BLaER1 treated with 17β-estradiol and CSF1 and Interleukin-3, amounts not matched to agents 10 nM and 100 nM (cell line): ENCODE data around the gene SERPINB7.

Experiments used
- H3K27ac ChIP-seq, 11 experiments: shearing (Covaris generic); formaldehyde crosslinking; 2 replicates each; pipeline ENCODE4 v1.8.1; 2022
- H3K27me3 ChIP-seq, 11 experiments: shearing (Covaris generic); formaldehyde crosslinking; 2 replicates each; pipeline ENCODE4 v1.8.1; 2022
- H3K36me3 ChIP-seq, 11 experiments: shearing (Covaris generic); formaldehyde crosslinking; 2 replicates each; pipeline ENCODE4 v1.8.1; 2022
- H3K4me1 ChIP-seq, 10 experiments: shearing (Covaris generic); formaldehyde crosslinking; 2 replicates each; pipeline ENCODE4 v1.8.1; 2022
- H3K4me2 ChIP-seq, 11 experiments: shearing (Covaris generic); formaldehyde crosslinking; 2 replicates each; pipeline ENCODE4 v1.8.1; 2022
- H3K4me3 ChIP-seq, 10 experiments: shearing (Covaris generic); formaldehyde crosslinking; 2 replicates each; pipeline ENCODE4 v1.8.1; 2022
- H3K9ac ChIP-seq, 11 experiments: shearing (Covaris generic); formaldehyde crosslinking; 2 replicates each; pipeline ENCODE4 v1.8.1; 2022
- H3K9me3 ChIP-seq, 11 experiments: shearing (Covaris generic); formaldehyde crosslinking; replicated peaks in 1 of 11; 2 replicates each; pipeline ENCODE4 v1.8.1; 2022
- H4K20me1 ChIP-seq, 11 experiments: shearing (Covaris generic); formaldehyde crosslinking; 2 replicates each; pipeline ENCODE4 v1.8.1; 2022
- Cebpa-rat ChIP-seq, 11 experiments: shearing (Covaris generic); IDR thresholded peaks; 2 replicates each; pipeline ENCODE4 v1.8.1; 2022

The SERPINB7 gene

GRCh38 chr18:63775166-63775730, at the start of gene SERPINB7:
TSS of gene SERPINB7 (plus strand) at chr18:63775418. CDS start at chr18:63782373, 6,955 bp downstream.
- H3K9ac ChIP-seq, result no peak within 1 kb of the TSS
- no peaks in the 10 kb centered on the region for H3K27me3 ChIP-seq
- no peak within 1 kb of the TSS for H3K27ac ChIP-seq
- no peak within 1 kb of the TSS for H3K4me2 ChIP-seq
- H3K9me3 ChIP-seq, result no peaks in the 10 kb centered on the region
- no peaks in the 10 kb centered on the region for H3K4me1 ChIP-seq
- no peak for TF ChIP-seq Cebpa-rat (IDR thresholded peaks at IDR 0.05)
- H3K4me3 ChIP-seq, result no peak within 1 kb of the TSS
- no peaks in the 10 kb centered on the region for H4K20me1 ChIP-seq
- H3K36me3 ChIP-seq, result no peaks in the 10 kb centered on the region

GRCh38 chr18:63725682-63726480, 49.3 kb upstream of the SERPINB7 start:
- no peaks in the 10 kb centered on the region for H3K36me3 ChIP-seq
- TF ChIP-seq Cebpa-rat (IDR thresholded peaks at IDR 0.05), result no peak
- peaks cover 0 to 19% (median 10%) of the 10 kb centered on the region in 10 experiments; a peak in 12 of 20 replicates for H3K4me1 ChIP-seq
- no peak overlapping the region for H3K4me3 ChIP-seq
- no peaks in the 10 kb centered on the region for H3K27me3 ChIP-seq
- no peak overlapping the region for H3K9ac ChIP-seq
- no peaks in the 10 kb centered on the region; a peak in 1 of 22 replicates for H4K20me1 ChIP-seq
- no peak overlapping the region for H3K27ac ChIP-seq
- peak overlapping the region in 3 of 11 experiments; percentile 3 to 20 (median 10); a peak in 2 of 22 replicates for H3K4me2 ChIP-seq
- H3K9me3 ChIP-seq, result 0 out of 22 replicates have a peak, but pooled peaks cover 0 to 8% (median 0%) of the 10 kb centered on the region in 11 experiments

GRCh38 chr18:63730773-63731172, 44.4 kb upstream of the SERPINB7 start:
- Histone ChIP-seq H3K27me3 (no peaks in the 10 kb centered on the region), H3K4me1 (peaks cover 0 to 6% (median 0%) of the 10 kb centered on the region in 10 experiments; a peak in 3 of 20 replicates), H3K4me3 (no peak overlapping the region)

GRCh38 chr18:63731215-63731614, 44.0 kb upstream of the SERPINB7 start:
- Histone ChIP-seq H3K4me1 (peaks cover 0 to 2% (median 0%) of the 10 kb centered on the region in 10 experiments; a peak in 3 of 20 replicates), H3K27ac (no peak overlapping the region)

More at GRCh38 chr18:63730773-63731172, 44.4 kb upstream of the SERPINB7 start:
- no peak overlapping the region for H3K4me2 ChIP-seq
- H3K27ac ChIP-seq, result no peak overlapping the region
- H4K20me1 ChIP-seq, result no peaks in the 10 kb centered on the region; a peak in 1 of 22 replicates
- no peak overlapping the region for H3K9ac ChIP-seq
- no peaks in the 10 kb centered on the region for H3K9me3 ChIP-seq
- no peaks in the 10 kb centered on the region for H3K36me3 ChIP-seq
- TF ChIP-seq Cebpa-rat (IDR thresholded peaks at IDR 0.05), result no peak

GRCh38 chr18:63736876-63737275, 38.3 kb upstream of the SERPINB7 start:
- H3K4me1 ChIP-seq, result no peaks in the 10 kb centered on the region
- H4K20me1 ChIP-seq, result no peaks in the 10 kb centered on the region
- H3K9ac ChIP-seq, result no peak overlapping the region
- no peak for TF ChIP-seq Cebpa-rat (IDR thresholded peaks at IDR 0.05)
- no peaks in the 10 kb centered on the region for H3K27me3 ChIP-seq
- H3K9me3 ChIP-seq, result no peaks in the 10 kb centered on the region
- no peak overlapping the region for H3K4me2 ChIP-seq
- no peaks in the 10 kb centered on the region for H3K36me3 ChIP-seq
- H3K27ac ChIP-seq, result no peak overlapping the region
- H3K4me3 ChIP-seq, result no peak overlapping the region

More at GRCh38 chr18:63731215-63731614, 44.0 kb upstream of the SERPINB7 start:
- Histone ChIP-seq H3K27me3 (no peaks in the 10 kb centered on the region), H4K20me1 (no peaks in the 10 kb centered on the region; a peak in 1 of 22 replicates), H3K36me3 (no peaks in the 10 kb centered on the region), H3K9me3 (no peaks in the 10 kb centered on the region), H3K9ac (no peak overlapping the region), H3K4me3 (no peak overlapping the region), H3K4me2 (no peak overlapping the region)
- no peak for TF ChIP-seq Cebpa-rat (IDR thresholded peaks at IDR 0.05)

GRCh38 chr18:63741769-63742168, 33.4 kb upstream of the SERPINB7 start:
- Histone ChIP-seq H3K4me2 (no peak overlapping the region), H3K9ac (no peak overlapping the region)
- no peak for TF ChIP-seq Cebpa-rat (IDR thresholded peaks at IDR 0.05)

GRCh38 chr18:63747006-63747405, 28.2 kb upstream of the SERPINB7 start:
- Histone ChIP-seq H3K4me3 (no peak overlapping the region), H3K9ac (no peak overlapping the region)
- no peak for TF ChIP-seq Cebpa-rat (IDR thresholded peaks at IDR 0.05)

More at GRCh38 chr18:63741769-63742168, 33.4 kb upstream of the SERPINB7 start:
- Histone ChIP-seq H3K4me1 (no peaks in the 10 kb centered on the region), H3K36me3 (no peaks in the 10 kb centered on the region), H3K27me3 (no peaks in the 10 kb centered on the region), H4K20me1 (no peaks in the 10 kb centered on the region), H3K9me3 (0 out of 22 replicates have a peak, but pooled peaks cover 0 to 4% (median 0%) of the 10 kb centered on the region in 11 experiments), H3K4me3 (no peak overlapping the region), H3K27ac (no peak overlapping the region)

GRCh38 chr18:63749489-63749888, 25.7 kb upstream of the SERPINB7 start:
- no peak for TF ChIP-seq Cebpa-rat (IDR thresholded peaks at IDR 0.05)

More at GRCh38 chr18:63747006-63747405, 28.2 kb upstream of the SERPINB7 start:
- Histone ChIP-seq H3K27me3 (no peaks in the 10 kb centered on the region), H3K27ac (no peak overlapping the region), H3K4me2 (no peak overlapping the region), H4K20me1 (no peaks in the 10 kb centered on the region), H3K9me3 (0 out of 22 replicates have a peak, but pooled peaks cover 0 to 4% (median 0%) of the 10 kb centered on the region in 11 experiments), H3K36me3 (no peaks in the 10 kb centered on the region), H3K4me1 (no peaks in the 10 kb centered on the region)

GRCh38 chr18:63752636-63753035, 22.6 kb upstream of the SERPINB7 start:
- no peaks in the 10 kb centered on the region for H3K27me3 ChIP-seq
- no peak overlapping the region for H3K9ac ChIP-seq
- no peak for TF ChIP-seq Cebpa-rat (IDR thresholded peaks at IDR 0.05)
- H4K20me1 ChIP-seq, result no peaks in the 10 kb centered on the region
- no peaks in the 10 kb centered on the region for H3K9me3 ChIP-seq
- no peak overlapping the region for H3K4me2 ChIP-seq
- no peak overlapping the region for H3K4me3 ChIP-seq
- H3K4me1 ChIP-seq, result no peaks in the 10 kb centered on the region
- no peaks in the 10 kb centered on the region for H3K36me3 ChIP-seq
- no peak overlapping the region for H3K27ac ChIP-seq

More at GRCh38 chr18:63749489-63749888, 25.7 kb upstream of the SERPINB7 start:
- no peaks in the 10 kb centered on the region for H4K20me1 ChIP-seq
- no peak overlapping the region for H3K4me2 ChIP-seq
- H3K36me3 ChIP-seq, result no peaks in the 10 kb centered on the region
- no peak overlapping the region for H3K4me3 ChIP-seq
- H3K4me1 ChIP-seq, result no peaks in the 10 kb centered on the region
- no peaks in the 10 kb centered on the region for H3K27me3 ChIP-seq
- H3K9ac ChIP-seq, result no peak overlapping the region
- 0 out of 22 replicates have a peak, but pooled peaks cover 0 to 4% (median 0%) of the 10 kb centered on the region in 11 experiments for H3K9me3 ChIP-seq
- no peak overlapping the region for H3K27ac ChIP-seq
